ENCODE measurements around the gene DTYMK. TPM values are rescaled to one million over a fixed set of nuclear protein-coding genes. Genes with fewer than 3 reads are reported as not detected.

DTYMK gene
- total RNA-seq, 6 experiments from 2014 or later = 9.9 to 21.5 (median 10.4) TPM

- Histone ChIP-seq H3K36me3 (peaks cover 0 to 38% (median 16%) of the 10 kb centered on the region in 4 donors), H3K4me3 (no peak overlapping the region), H3K27ac (no peak overlapping the region), H3K27me3 (no peaks in the 10 kb centered on the region), H3K9me3 (no peaks in the 10 kb centered on the region), H3K4me1 (peaks cover 0 to 10% (median 0%) of the 10 kb centered on the region in 4 donors)
- 92% methylated on average over 21 of the region's 39 CpGs for WGBS (ENCODE audit: insufficient coverage, low coverage, low lambda C conversion rate, missing lambda C conversion rate)
- DNase-seq (no peak), ATAC-seq (no peak)
- intact Hi-C loops (cut with DNase I) = no loop called here
- TF ChIP-seq CTCF (IDR thresholded peaks at IDR 0.05) (no peak), POLR2A (IDR thresholded peaks at IDR 0.05) (no peak)
Measured at GRCh38 chr2:241632478-241633325, 53.9 kb downstream of the DTYMK start.

- H3K36me3 ChIP-seq = peaks cover 0 to 38% (median 16%) of the 10 kb centered on the region in 4 donors
- no peaks in the 10 kb centered on the region for H3K4me1 ChIP-seq
- ATAC-seq (no peak), DNase-seq (no peak)
- H3K9me3 ChIP-seq = no peaks in the 10 kb centered on the region
- H3K27me3 ChIP-seq = no peaks in the 10 kb centered on the region
- 83% methylated on average over 10 of the region's 11 CpGs for whole genome bisulfite sequencing (ENCODE audit: insufficient coverage, low coverage, low lambda C conversion rate, missing lambda C conversion rate)
- no peak overlapping the region for H3K4me3 ChIP-seq
- TF ChIP-seq CTCF (IDR thresholded peaks at IDR 0.05) (no peak), POLR2A (IDR thresholded peaks at IDR 0.05) (no peak)
- intact Hi-C loops (cut with DNase I) = no loop called here
- H3K27ac ChIP-seq = no peak overlapping the region
Measured at GRCh38 chr2:241629762-241630435, 56.7 kb downstream of the DTYMK start.

GRCh38 chr2:241627675-241628074 lies 58.9 kb downstream of the DTYMK start:
- no peaks in the 10 kb centered on the region for H3K4me1 ChIP-seq
- H3K27ac ChIP-seq = no peak overlapping the region
- ATAC-seq = peak in 2 of 4 donors; percentile 9 to 41
- H3K9me3 ChIP-seq = no peaks in the 10 kb centered on the region
- intact Hi-C loops (cut with DNase I) = no loop called here
- H3K27me3 ChIP-seq = no peaks in the 10 kb centered on the region
- peaks cover 0 to 23% (median 8%) of the 10 kb centered on the region in 4 donors for H3K36me3 ChIP-seq
- 95% methylated on average over 2 of the region's 10 CpGs for WGBS (ENCODE audit: insufficient coverage, low coverage, low lambda C conversion rate, missing lambda C conversion rate)
- TF ChIP-seq CTCF (IDR thresholded peaks at IDR 0.05) (no peak), POLR2A (IDR thresholded peaks at IDR 0.05) (no peak)
- H3K4me3 ChIP-seq = no peak overlapping the region
- no peak for DNase-seq

Other genes starting within 250 kb of the DTYMK start
- gene STK25, start 178.2 kb downstream of the DTYMK start, total RNA-seq = 10 to 100 TPM; 51.0 to 99.1 (median 63.5) TPM
- 100 to 1,000 TPM in 3 of 6 experiments, 10 to 100 TPM in 3; 50.1 to 119 (median 90.5) TPM for gene BOK, start 128.1 kb downstream of the DTYMK start, total RNA-seq
- 10 to 100 TPM; 22.1 to 39.2 (median 25.0) TPM for gene THAP4, start 49.7 kb downstream of the DTYMK start, total RNA-seq
- gene ATG4B, start 49.1 kb downstream of the DTYMK start, total RNA-seq = 10 to 100 TPM; 20.6 to 49.8 (median 39.3) TPM
- gene ING5, start 15.2 kb upstream of the DTYMK start, total RNA-seq = 10 to 100 TPM in 5 of 6 experiments, 1 to 10 TPM in 1; 8.2 to 20.3 (median 13.0) TPM
- 10 to 100 TPM; 18.9 to 38.6 (median 25.9) TPM for gene D2HGDH, start 47.8 kb upstream of the DTYMK start, total RNA-seq
- gene GAL3ST2, start 90.0 kb upstream of the DTYMK start, total RNA-seq = under 1 TPM in 3 of 6 experiments, not detected in 3; 0.53 to 0.83 (median 0.70) TPM
- gene NEU4, start 122.4 kb upstream of the DTYMK start, total RNA-seq = 10 to 100 TPM; 16.8 to 87.1 (median 76.2) TPM
- under 1 TPM in 3 of 6 experiments, not detected in 3; 0.19 to 0.61 (median 0.20) TPM for gene PDCD1, start 172.1 kb upstream of the DTYMK start, total RNA-seq
- not detected for gene RTP5, start 182.9 kb upstream of the DTYMK start, total RNA-seq